HG03045 (cell line): Measurements from ENCODE around the gene TNS3.
"Not testable (repeated sequence)": the region's sequence is repeated elsewhere in the genome, so short reads cannot be mapped to it uniquely, and the experiment has no call there.

Experiments
- ATAC-seq: cut with Tn5 transposase; IDR thresholded peaks from one replicate; pipeline ENCODE4 v1.9.1; 2021; ENCODE audit warnings: mild to moderate bottlenecking, moderate library complexity; ENCODE audit not compliant: unreplicated experiment

The TNS3 gene

GRCh38 chr7:47454974-47455871, 126.7 kb downstream of the TNS3 start:
- no peak for ATAC-seq

GRCh38 chr7:47454069-47454973, 127.6 kb downstream of the TNS3 start:
- no peak for ATAC-seq

GRCh38 chr7:47453093-47454061, 128.5 kb downstream of the TNS3 start:
- ATAC-seq = no peak

- no peak for ATAC-seq
Observed at GRCh38 chr7:47452715-47453092, 129.2 kb downstream of the TNS3 start.

GRCh38 chr7:47452295-47452694, 129.6 kb downstream of the TNS3 start:
- ATAC-seq = no peak

GRCh38 chr7:47451851-47452205, 130.1 kb downstream of the TNS3 start:
- ATAC-seq = no peak

- no peak for ATAC-seq
Observed at GRCh38 chr7:47449810-47450590, 131.9 kb downstream of the TNS3 start.

GRCh38 chr7:47448971-47449370, 132.9 kb downstream of the TNS3 start:
- no peak for ATAC-seq

GRCh38 chr7:47447621-47448349, 134.1 kb downstream of the TNS3 start:
- ATAC-seq = no peak

- no peak for ATAC-seq
Observed at GRCh38 chr7:47446871-47447466, 134.9 kb downstream of the TNS3 start.

GRCh38 chr7:47444376-47445098, 137.4 kb downstream of the TNS3 start:
- ATAC-seq = no peak

- ATAC-seq = no peak
Observed at GRCh38 chr7:47443049-47443448, 138.9 kb downstream of the TNS3 start.

GRCh38 chr7:47442605-47442865, 139.4 kb downstream of the TNS3 start:
- no peak for ATAC-seq

GRCh38 chr7:47441796-47442604, 139.9 kb downstream of the TNS3 start:
- ATAC-seq = no peak

GRCh38 chr7:47441048-47441447, 140.9 kb downstream of the TNS3 start:
- not testable (repeated sequence) for ATAC-seq

- no peak for ATAC-seq
Observed at GRCh38 chr7:47440320-47440719, 141.6 kb downstream of the TNS3 start.

- ATAC-seq = no peak
Observed at GRCh38 chr7:47439181-47439667, 142.7 kb downstream of the TNS3 start.
